Measurements from ENCODE around the gene PJVK.

The PJVK gene

DNA sequence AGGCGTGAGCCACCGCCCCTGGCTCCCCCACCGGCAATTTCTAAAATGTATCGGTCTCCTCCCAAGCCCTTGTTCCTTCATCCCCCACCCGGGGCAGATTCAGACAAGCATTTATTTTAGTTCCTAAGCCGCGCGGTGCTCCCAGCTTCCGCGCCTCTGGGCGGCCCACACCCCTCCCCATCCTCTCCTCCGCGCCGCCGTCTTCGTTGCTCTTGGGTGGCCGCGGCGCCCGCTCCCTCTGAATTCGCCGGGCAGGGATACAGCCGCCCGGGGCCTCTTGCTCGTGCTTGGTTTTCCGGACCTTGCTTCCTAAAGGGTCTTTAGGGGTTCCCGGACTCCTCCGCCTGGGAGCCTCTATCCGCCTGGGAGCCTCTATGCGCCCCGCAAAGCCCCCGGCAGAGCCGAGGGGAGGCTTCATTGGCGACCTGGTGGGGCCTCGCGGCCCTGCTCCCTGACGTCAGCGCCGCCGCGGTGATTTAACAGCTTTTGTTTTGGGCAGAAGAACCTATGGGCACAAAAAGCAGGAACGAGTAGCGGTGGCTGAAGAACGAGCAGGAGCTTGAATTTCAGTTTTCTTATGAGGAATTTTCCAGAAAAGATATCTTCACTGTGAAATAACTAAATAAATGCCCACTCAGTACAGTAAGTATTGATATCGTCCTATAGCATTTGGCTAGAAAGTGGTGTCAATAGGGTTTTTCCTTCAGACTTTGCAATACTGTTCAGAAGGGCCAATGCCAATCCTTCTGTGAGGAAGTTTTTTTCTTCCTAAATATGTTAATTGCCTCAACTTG lies 37.5 kb upstream of the PJVK start:
- no CpG with 5 or more reads among the region's 45 CpGs for WGBS, 2 donors (ENCODE audit: extremely low coverage in 2 of 2, insufficient read length in 2 of 2, insufficient replicate concordance in 1 of 2)
- DNase-seq (ENCODE audit: low spot score) = peak; percentile 69
- no peak overlapping the region for H3K14ac ChIP-seq (ENCODE audit: low read length)

DNA sequence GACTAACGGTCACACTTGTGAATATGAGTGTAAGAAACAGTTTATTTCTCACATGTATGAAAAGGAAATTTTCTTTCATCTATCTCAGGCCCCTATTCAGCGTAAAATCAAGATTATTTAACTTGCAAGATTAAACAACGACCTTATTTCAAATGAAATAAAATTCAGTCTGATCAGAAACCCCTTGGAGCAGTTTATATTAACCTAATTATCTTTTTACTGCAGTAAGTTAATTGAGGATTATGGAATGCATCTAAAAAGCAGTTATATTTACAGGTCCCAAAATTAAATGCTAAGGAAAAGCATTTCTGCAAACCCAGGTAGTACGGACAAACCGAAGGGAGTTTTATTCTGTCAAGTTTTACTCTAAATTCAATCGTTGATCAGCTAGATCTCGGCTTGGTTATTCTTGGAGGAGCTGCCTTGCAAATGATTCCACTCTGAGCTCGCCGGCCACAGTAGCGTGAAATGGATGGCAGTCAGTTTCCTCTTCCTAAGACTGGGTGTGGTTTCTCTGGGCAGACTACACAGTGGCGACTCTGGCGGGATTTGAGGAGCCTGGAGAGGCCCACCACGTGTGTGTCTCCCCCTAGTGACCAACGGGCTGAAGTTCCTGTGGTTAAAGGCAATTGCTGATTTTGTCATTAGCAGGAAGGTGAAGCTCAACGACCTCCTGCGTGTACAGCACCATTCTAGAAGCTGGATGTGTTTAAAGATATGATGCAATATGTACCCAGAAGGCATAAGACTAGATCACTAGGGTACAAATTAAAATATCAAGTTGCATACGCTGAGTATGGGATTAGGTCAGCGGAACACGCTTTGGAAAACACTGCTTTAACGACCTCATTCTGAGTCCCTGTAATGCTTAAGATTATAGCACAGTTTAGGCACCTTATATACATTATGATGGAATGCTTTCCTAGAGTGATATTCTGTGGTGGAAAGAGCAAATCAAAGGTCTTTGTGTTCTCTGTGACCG lies 36.6 kb upstream of the PJVK start:
- Histone ChIP-seq H2BK12ac (ENCODE audit: low read length) (no peak overlapping the region), H3K14ac (ENCODE audit: low read length) (no peak overlapping the region), H3K27me3 (ENCODE audit: control insufficient read depth in 3 of 3, insufficient read depth in 3 of 3, low read depth in 1 of 3, low read length in 3 of 3) (no peaks in the 10 kb centered on the region), H2AFZ (ENCODE audit: low read length) (peak overlapping the region; percentile 99), H4K91ac (ENCODE audit: low read depth, low read length, poor library complexity) (no peak overlapping the region), H3K9me3 (replicated peaks in 1 of 2; ENCODE audit: control insufficient read depth in 2 of 2, insufficient read depth in 1 of 2, low read depth in 1 of 2, low read length in 2 of 2) (no peaks in the 10 kb centered on the region), H3K23ac (ENCODE audit: low read depth, low read length, poor library complexity) (no peak overlapping the region), H2BK15ac (ENCODE audit: low read length) (no peak overlapping the region), H3K4me1 (ENCODE audit: control insufficient read depth in 2 of 2, insufficient read depth in 1 of 2, low read depth in 1 of 2, low read length in 2 of 2) (peaks cover 0 to 3% of the 10 kb centered on the region in 2 donors), H3K79me1 (ENCODE audit: low read depth, low read length) (no peaks in the 10 kb centered on the region), H2AK5ac (ENCODE audit: low read depth, low read length) (no peak overlapping the region), H2BK120ac (ENCODE audit: low read depth, low read length) (no peak overlapping the region), H4K8ac (ENCODE audit: low read depth, low read length) (no peak overlapping the region), H3K4me3 (ENCODE audit: low read length in 2 of 2) (peak overlapping the region in 1 of 2 donors; percentile 55), H2BK5ac (ENCODE audit: low read length) (no peak overlapping the region), H3K4ac (ENCODE audit: low read length) (no peak overlapping the region), H3K36me3 (replicated peaks in 1 of 2; ENCODE audit: control insufficient read depth in 2 of 2, insufficient read depth in 2 of 2, low read length in 2 of 2) (peaks cover 0 to 6% of the 10 kb centered on the region in 2 donors), H3K9ac (ENCODE audit: low read depth, low read length, poor library complexity) (no peak overlapping the region), H3K18ac (ENCODE audit: low read length) (no peak overlapping the region), H3K4me2 (ENCODE audit: insufficient read depth, low read length, poor library complexity, severe bottlenecking) (peak overlapping the region; percentile 61), H3K27ac (replicated peaks; ENCODE audit: low read length) (no peak overlapping the region)
- DNase-seq (ENCODE audit: low spot score) = peak; percentile 86
- WGBS, 2 donors (ENCODE audit: extremely low coverage in 2 of 2, insufficient read length in 2 of 2, insufficient replicate concordance in 1 of 2) = no CpG with 5 or more reads among the region's 21 CpGs

More for the DNA sequence above, 37.5 kb upstream of the PJVK start:
- Histone ChIP-seq H3K4ac (ENCODE audit: low read length) (no peak overlapping the region), H3K23ac (ENCODE audit: low read depth, low read length, poor library complexity) (peak overlapping the region; percentile 73), H3K9me3 (replicated peaks in 1 of 2; ENCODE audit: control insufficient read depth in 2 of 2, insufficient read depth in 1 of 2, low read depth in 1 of 2, low read length in 2 of 2) (no peaks in the 10 kb centered on the region), H3K79me1 (ENCODE audit: low read depth, low read length) (no peaks in the 10 kb centered on the region), H3K4me2 (ENCODE audit: insufficient read depth, low read length, poor library complexity, severe bottlenecking) (peak overlapping the region; percentile 49), H3K9ac (ENCODE audit: low read depth, low read length, poor library complexity) (no peak overlapping the region), H2BK120ac (ENCODE audit: low read depth, low read length) (no peak overlapping the region), H3K36me3 (replicated peaks in 1 of 2; ENCODE audit: control insufficient read depth in 2 of 2, insufficient read depth in 2 of 2, low read length in 2 of 2) (peaks cover 0 to 4% of the 10 kb centered on the region in 2 donors), H3K27ac (replicated peaks; ENCODE audit: low read length) (peak overlapping the region; percentile 70), H2BK15ac (ENCODE audit: low read length) (no peak overlapping the region), H3K18ac (ENCODE audit: low read length) (peak overlapping the region; percentile 95), H2BK12ac (ENCODE audit: low read length) (no peak overlapping the region), H3K4me3 (ENCODE audit: low read length in 2 of 2) (peak overlapping the region; percentile 55 to 84), H4K8ac (ENCODE audit: low read depth, low read length) (no peak overlapping the region), H2AFZ (ENCODE audit: low read length) (peak overlapping the region; percentile 99), H3K4me1 (ENCODE audit: control insufficient read depth in 2 of 2, insufficient read depth in 1 of 2, low read depth in 1 of 2, low read length in 2 of 2) (peaks cover 0 to 3% of the 10 kb centered on the region in 2 donors), H2AK5ac (ENCODE audit: low read depth, low read length) (no peak overlapping the region), H4K91ac (ENCODE audit: low read depth, low read length, poor library complexity) (no peak overlapping the region), H3K27me3 (ENCODE audit: control insufficient read depth in 3 of 3, insufficient read depth in 3 of 3, low read depth in 1 of 3, low read length in 3 of 3) (no peaks in the 10 kb centered on the region), H2BK5ac (ENCODE audit: low read length) (no peak overlapping the region)

DNA sequence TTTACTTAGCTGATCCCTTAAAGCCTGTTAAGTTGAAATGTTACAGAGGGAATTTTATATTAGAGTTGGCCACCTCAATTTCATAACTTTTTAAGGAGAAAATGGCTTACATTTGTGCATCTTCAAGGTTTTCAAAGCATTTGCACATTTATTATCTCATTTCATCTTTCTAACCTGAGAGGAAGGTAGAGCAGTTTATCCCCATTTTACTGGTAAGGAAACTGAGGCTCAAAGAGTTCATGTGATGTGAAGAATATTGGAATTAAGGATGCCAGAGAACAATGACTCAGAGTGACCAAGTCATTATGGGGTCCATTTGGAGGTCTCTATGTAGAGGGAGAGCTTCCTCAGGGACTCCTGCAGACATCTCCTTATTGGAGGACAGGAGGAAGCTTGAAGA lies 35.2 kb upstream of the PJVK start:
- no peak overlapping the region for H4K91ac ChIP-seq (ENCODE audit: low read depth, low read length, poor library complexity)
- H2BK5ac ChIP-seq (ENCODE audit: low read length) = no peak overlapping the region
- no peak overlapping the region for H3K27ac ChIP-seq (replicated peaks; ENCODE audit: low read length)
- H3K14ac ChIP-seq (ENCODE audit: low read length) = no peak overlapping the region
- no peak overlapping the region for H2BK12ac ChIP-seq (ENCODE audit: low read length)
- H2AK5ac ChIP-seq (ENCODE audit: low read depth, low read length) = no peak overlapping the region
- H3K36me3 ChIP-seq (replicated peaks in 1 of 2; ENCODE audit: control insufficient read depth in 2 of 2, insufficient read depth in 2 of 2, low read length in 2 of 2) = peaks cover 0 to 6% of the 10 kb centered on the region in 2 donors
- no peak overlapping the region for H4K8ac ChIP-seq (ENCODE audit: low read depth, low read length)
- no peak overlapping the region for H2BK15ac ChIP-seq (ENCODE audit: low read length)
- no peak overlapping the region for H2AFZ ChIP-seq (ENCODE audit: low read length)
- H3K27me3 ChIP-seq (ENCODE audit: control insufficient read depth in 3 of 3, insufficient read depth in 3 of 3, low read depth in 1 of 3, low read length in 3 of 3) = no peaks in the 10 kb centered on the region
- H3K79me1 ChIP-seq (ENCODE audit: low read depth, low read length) = no peaks in the 10 kb centered on the region
- peaks cover 0 to 3% of the 10 kb centered on the region in 2 donors for H3K4me1 ChIP-seq (ENCODE audit: control insufficient read depth in 2 of 2, insufficient read depth in 1 of 2, low read depth in 1 of 2, low read length in 2 of 2)
- H3K4ac ChIP-seq (ENCODE audit: low read length) = no peak overlapping the region
- no peaks in the 10 kb centered on the region for H3K9me3 ChIP-seq (replicated peaks in 1 of 2; ENCODE audit: control insufficient read depth in 2 of 2, insufficient read depth in 1 of 2, low read depth in 1 of 2, low read length in 2 of 2)
- no peak overlapping the region for H3K4me3 ChIP-seq (ENCODE audit: low read length in 2 of 2)
- H2BK120ac ChIP-seq (ENCODE audit: low read depth, low read length) = no peak overlapping the region
- no peak overlapping the region for H3K4me2 ChIP-seq (ENCODE audit: insufficient read depth, low read length, poor library complexity, severe bottlenecking)
- no peak for DNase-seq (ENCODE audit: low spot score)
- no peak overlapping the region for H3K23ac ChIP-seq (ENCODE audit: low read depth, low read length, poor library complexity)
- no peak overlapping the region for H3K9ac ChIP-seq (ENCODE audit: low read depth, low read length, poor library complexity)
- H3K18ac ChIP-seq (ENCODE audit: low read length) = no peak overlapping the region

GRCh38 chr2:178417916-178418315 lies 33.3 kb upstream of the PJVK start:
- WGBS, 2 donors (ENCODE audit: extremely low coverage in 2 of 2, insufficient read length in 2 of 2, insufficient replicate concordance in 1 of 2) = no CpG with 5 or more reads among the region's 3 CpGs

More at GRCh38 chr2:178417916-178418315, 33.3 kb upstream of the PJVK start:
- H3K18ac ChIP-seq (ENCODE audit: low read length) = no peak overlapping the region
- no peak overlapping the region for H2AFZ ChIP-seq (ENCODE audit: low read length)
- no peak overlapping the region for H4K91ac ChIP-seq (ENCODE audit: low read depth, low read length, poor library complexity)
- no peak overlapping the region for H3K23ac ChIP-seq (ENCODE audit: low read depth, low read length, poor library complexity)
- no peak overlapping the region for H3K27ac ChIP-seq (replicated peaks; ENCODE audit: low read length)
- no peak overlapping the region for H3K4ac ChIP-seq (ENCODE audit: low read length)
- H3K4me1 ChIP-seq (ENCODE audit: control insufficient read depth in 2 of 2, insufficient read depth in 1 of 2, low read depth in 1 of 2, low read length in 2 of 2) = peaks cover 0 to 3% of the 10 kb centered on the region in 2 donors
- no peaks in the 10 kb centered on the region for H3K9me3 ChIP-seq (replicated peaks in 1 of 2; ENCODE audit: control insufficient read depth in 2 of 2, insufficient read depth in 1 of 2, low read depth in 1 of 2, low read length in 2 of 2)
- peaks cover 2 to 6% of the 10 kb centered on the region in 2 donors for H3K36me3 ChIP-seq (replicated peaks in 1 of 2; ENCODE audit: control insufficient read depth in 2 of 2, insufficient read depth in 2 of 2, low read length in 2 of 2)
- no peak overlapping the region for H2BK12ac ChIP-seq (ENCODE audit: low read length)
- no peak overlapping the region for H3K9ac ChIP-seq (ENCODE audit: low read depth, low read length, poor library complexity)
- H3K27me3 ChIP-seq (ENCODE audit: control insufficient read depth in 3 of 3, insufficient read depth in 3 of 3, low read depth in 1 of 3, low read length in 3 of 3) = no peaks in the 10 kb centered on the region
- no peak overlapping the region for H2BK15ac ChIP-seq (ENCODE audit: low read length)
- DNase-seq (ENCODE audit: low spot score) = no peak
- no peaks in the 10 kb centered on the region for H3K79me1 ChIP-seq (ENCODE audit: low read depth, low read length)
- H2AK5ac ChIP-seq (ENCODE audit: low read depth, low read length) = no peak overlapping the region
- no peak overlapping the region for H2BK5ac ChIP-seq (ENCODE audit: low read length)
- no peak overlapping the region for H3K14ac ChIP-seq (ENCODE audit: low read length)
- H3K4me3 ChIP-seq (ENCODE audit: low read length in 2 of 2) = no peak overlapping the region
- no peak overlapping the region for H4K8ac ChIP-seq (ENCODE audit: low read depth, low read length)
- H2BK120ac ChIP-seq (ENCODE audit: low read depth, low read length) = no peak overlapping the region
- H3K4me2 ChIP-seq (ENCODE audit: insufficient read depth, low read length, poor library complexity, severe bottlenecking) = no peak overlapping the region

All from neuronal stem cell (in vitro differentiated cells).